DOHH2 (cell line): ENCODE results near the gene ANO8.

Experiments used
- H3F3A ChIP-seq: fragments of 200-600 bp; sonication (generic), shearing (Covaris generic); 2 replicates; pipeline ENCODE4 v1.6.0; 2016; ENCODE audit warnings: antibody characterized with exemption, mild to moderate bottlenecking; ENCODE audit not compliant: control insufficient read depth, insufficient read depth
- H3K27ac ChIP-seq: fragments of 200-600 bp; sonication (generic); 2 replicates; pipeline ENCODE4 v1.5.1; 2014; ENCODE audit warnings: low read depth, mild to moderate bottlenecking, low read length, moderate library complexity
- H3K27me3 ChIP-seq: fragments of 200-600 bp; sonication (generic); 2 replicates; pipeline ENCODE4 v1.6.1; 2014; ENCODE audit warnings: mild to moderate bottlenecking, low read length, mixed read lengths; ENCODE audit not compliant: control insufficient read depth
- H3K36me3 ChIP-seq: fragments of 200-600 bp; sonication (generic); 2 replicates; pipeline ENCODE4 v1.6.1; 2014; ENCODE audit warnings: mild to moderate bottlenecking, low read length, moderate library complexity, mixed read lengths; ENCODE audit not compliant: control insufficient read depth
- H3K4me1 ChIP-seq: fragments of 200-600 bp; sonication (generic); 2 replicates; pipeline ENCODE4 v1.6.1; 2014; ENCODE audit warnings: mild to moderate bottlenecking, low read length, mixed read lengths; ENCODE audit not compliant: control insufficient read depth
- H3K4me2 ChIP-seq: fragments of 200-600 bp; sonication (generic); 2 replicates; pipeline ENCODE4 v1.6.0; 2014; ENCODE audit warnings: mild to moderate bottlenecking, low read length, moderate library complexity
- H3K4me3 ChIP-seq: fragments of 200-600 bp; sonication (generic); 2 replicates; pipeline ENCODE4 v1.5.1; 2014; ENCODE audit warnings: mild to moderate bottlenecking, low read length, mixed read lengths
- H3K79me2 ChIP-seq: fragments of 200-600 bp; sonication (generic); 2 replicates; pipeline ENCODE4 v1.6.1; 2014; ENCODE audit warnings: mild to moderate bottlenecking, low read length, mixed read lengths; ENCODE audit not compliant: control insufficient read depth
- H3K9me2 ChIP-seq: fragments of 200-600 bp; sonication (generic); replicated peaks from 2 replicates; pipeline ENCODE4 v1.6.1; 2014; ENCODE audit warnings: mild to moderate bottlenecking, low read length, mixed read lengths; ENCODE audit not compliant: control insufficient read depth
- H3K9me3 ChIP-seq: fragments of 200-600 bp; sonication (generic); 2 replicates; pipeline ENCODE4 v1.6.1; 2014; ENCODE audit warnings: antibody characterized with exemption, low read length, mixed read lengths; ENCODE audit not compliant: control insufficient read depth, insufficient read depth
- H4K20me1 ChIP-seq: fragments of 200-600 bp; sonication (generic); 2 replicates; pipeline ENCODE4 v1.6.0; 2014; ENCODE audit warnings: low read depth, mild to moderate bottlenecking, antibody characterized with exemption, low read length, moderate library complexity; ENCODE audit not compliant: control insufficient read depth, insufficient read depth
- CTCF ChIP-seq: fragments of 200-600 bp; sonication (generic); IDR thresholded peaks from one replicate; pipeline ENCODE4 v1.5.1; 2014; ENCODE audit warnings: antibody characterized with exemption, mild to moderate bottlenecking, low read depth, low read length; ENCODE audit not compliant: poor library complexity, severe bottlenecking
- EZH2phosphoT487 ChIP-seq: fragments of 200-600 bp; sonication (generic); IDR thresholded peaks from 2 replicates; pipeline ENCODE4 v1.6.1; 2017; ENCODE audit warnings: borderline replicate concordance, mild to moderate bottlenecking, antibody characterized with exemption, low read length, moderate library complexity, mixed read lengths

Gene ANO8

GRCh38 chr19:17352608-17353280, 18.1 kb upstream of the ANO8 start:
- no peaks in the 10 kb centered on the region for H3K79me2 ChIP-seq
- H3K9me3 ChIP-seq, result no peaks in the 10 kb centered on the region
- no peaks in the 10 kb centered on the region for H3F3A ChIP-seq
- TF ChIP-seq CTCF, result no peak
- TF ChIP-seq EZH2phosphoT487, result no peak
- H3K27me3 ChIP-seq, result 0 out of 2 replicates have a peak, but pooled peaks cover 3% of the 10 kb centered on the region
- no peak overlapping the region for H3K4me2 ChIP-seq
- peaks cover 32% of the 10 kb centered on the region for H3K4me1 ChIP-seq
- no peak overlapping the region for H3K27ac ChIP-seq
- H3K9me2 ChIP-seq, result no peaks in the 10 kb centered on the region
- no peaks in the 10 kb centered on the region for H4K20me1 ChIP-seq
- no peak overlapping the region for H3K4me3 ChIP-seq
- no peaks in the 10 kb centered on the region for H3K36me3 ChIP-seq

- Histone ChIP-seq H4K20me1 (no peaks in the 10 kb centered on the region), H3F3A (peaks cover 2% of the 10 kb centered on the region; the same call in 1 of the 2 replicates), H3K27ac (no peak overlapping the region), H3K36me3 (no peaks in the 10 kb centered on the region), H3K9me2 (no peaks in the 10 kb centered on the region), H3K27me3 (0 out of 2 replicates have a peak, but pooled peaks cover 3% of the 10 kb centered on the region), H3K79me2 (no peaks in the 10 kb centered on the region), H3K4me2 (no peak overlapping the region; the same call in 1 of the 2 replicates), H3K4me1 (peaks cover 40% of the 10 kb centered on the region), H3K9me3 (no peaks in the 10 kb centered on the region), H3K4me3 (no peak overlapping the region)
- TF ChIP-seq CTCF, result no peak
- no peak for TF ChIP-seq EZH2phosphoT487
These were observed 17.3 kb upstream of the ANO8 start for GRCh38 chr19:17351815-17352435.

- H3K9me3 ChIP-seq, result no peaks in the 10 kb centered on the region
- TF ChIP-seq EZH2phosphoT487, result no peak
- no peak for TF ChIP-seq CTCF
- H3K9me2 ChIP-seq, result no peaks in the 10 kb centered on the region
- H3K4me3 ChIP-seq, result peak overlapping the region; percentile 22
- H3K79me2 ChIP-seq, result no peaks in the 10 kb centered on the region
- H3K4me2 ChIP-seq, result peak overlapping the region; percentile 53
- peaks cover 5% of the 10 kb centered on the region; the same call in 1 of the 2 replicates for H3K36me3 ChIP-seq
- no peaks in the 10 kb centered on the region for H4K20me1 ChIP-seq
- H3K4me1 ChIP-seq, result peaks cover 61% of the 10 kb centered on the region
- no peak overlapping the region for H3K27ac ChIP-seq
- H3K27me3 ChIP-seq, result 0 out of 2 replicates have a peak, but pooled peaks cover 3% of the 10 kb centered on the region
- H3F3A ChIP-seq, result peaks cover 11% of the 10 kb centered on the region
These were observed 14.0 kb upstream of the ANO8 start for GRCh38 chr19:17348700-17349099.
